NCI-H345 treated with DMSO at 0.1 percent for 48 hours (cell line): Measurements from ENCODE around the gene ARHGEF16.

Source experiments
- DNase-seq: peaks from one replicate; lab custom pipeline; 2025; ENCODE audit not compliant: unreplicated experiment; lab: John Stamatoyannopoulos, UW

The ARHGEF16 gene

GRCh38 chr1:3498986-3499385 is 44.5 kb downstream of the ARHGEF16 start:
- DNase-seq: no peak

- DNase-seq: no peak
These were observed 45.1 kb downstream of the ARHGEF16 start for GRCh38 chr1:3499611-3500010.

- no peak for DNase-seq
These were observed 45.9 kb downstream of the ARHGEF16 start for GRCh38 chr1:3500265-3500835.

GRCh38 chr1:3501437-3501836 is 47.0 kb downstream of the ARHGEF16 start:
- DNase-seq: no peak

GRCh38 chr1:3501856-3502640 is 47.6 kb downstream of the ARHGEF16 start:
- DNase-seq: no peak

- DNase-seq: no peak
These were observed 48.4 kb downstream of the ARHGEF16 start for GRCh38 chr1:3502641-3503524.

- no peak for DNase-seq
These were observed 49.0 kb downstream of the ARHGEF16 start for GRCh38 chr1:3503525-3503886.

- no peak for DNase-seq
These were observed 49.8 kb downstream of the ARHGEF16 start for GRCh38 chr1:3504151-3504821.

- DNase-seq: no peak
These were observed 50.3 kb downstream of the ARHGEF16 start for GRCh38 chr1:3504822-3505153.

- DNase-seq: no peak
These were observed 50.7 kb downstream of the ARHGEF16 start for GRCh38 chr1:3505161-3505560.

GRCh38 chr1:3506041-3506440 is 51.6 kb downstream of the ARHGEF16 start:
- DNase-seq: no peak

GRCh38 chr1:3506943-3507342 is 52.5 kb downstream of the ARHGEF16 start:
- DNase-seq: no peak

- no peak for DNase-seq
These were observed 53.3 kb downstream of the ARHGEF16 start for GRCh38 chr1:3507636-3508275.

- DNase-seq: no peak
These were observed 54.4 kb downstream of the ARHGEF16 start for GRCh38 chr1:3508757-3509415.

GRCh38 chr1:3509721-3510120 is 55.3 kb downstream of the ARHGEF16 start:
- DNase-seq: no peak

- no peak for DNase-seq
These were observed 55.9 kb downstream of the ARHGEF16 start for GRCh38 chr1:3510136-3510955.

GRCh38 chr1:3510956-3511250 is 56.4 kb downstream of the ARHGEF16 start:
- DNase-seq: no peak

- no peak for DNase-seq
These were observed 56.8 kb downstream of the ARHGEF16 start for GRCh38 chr1:3511306-3511705.

GRCh38 chr1:3511856-3512255 is 57.4 kb downstream of the ARHGEF16 start:
- DNase-seq: no peak

- peak; percentile 62 for DNase-seq
These were observed 59.9 kb downstream of the ARHGEF16 start for GRCh38 chr1:3514404-3514803.
